KMS-11 (cell line): Measurements from ENCODE around the gene TMPRSS9.

Experiments
- H2AFZ ChIP-seq: fragments of 200-600 bp; sonication (generic); 2 replicates; pipeline ENCODE4 v1.6.1; 2016; ENCODE audit warnings: antibody characterized with exemption, mixed run types, low read depth
- H3K27ac ChIP-seq: fragments of 200-600 bp; sonication (generic); 2 replicates; pipeline ENCODE4 v1.6.1; 2016; ENCODE audit warnings: mild to moderate bottlenecking, mixed run types
- H3K27me3 ChIP-seq: fragments of 200-600 bp; sonication (generic); 2 replicates; pipeline ENCODE4 v1.6.1; 2017; ENCODE audit warnings: mild to moderate bottlenecking, low read depth, mixed run types, moderate library complexity; ENCODE audit not compliant: insufficient read depth
- H3K36me3 ChIP-seq: fragments of 200-600 bp; sonication (generic); 2 replicates; pipeline ENCODE4 v1.6.1; 2017; ENCODE audit warnings: mild to moderate bottlenecking, mixed run types; ENCODE audit not compliant: insufficient read depth
- H3K4me1 ChIP-seq: fragments of 200-600 bp; sonication (generic); 2 replicates; pipeline ENCODE4 v1.6.1; 2016; ENCODE audit warnings: mild to moderate bottlenecking, low read depth, mixed run types; ENCODE audit not compliant: poor library complexity, severe bottlenecking
- H3K4me2 ChIP-seq: fragments of 200-600 bp; sonication (generic); 2 replicates; pipeline ENCODE4 v1.7.0; 2016; ENCODE audit warnings: mild to moderate bottlenecking, mixed run types
- H3K4me3 ChIP-seq: fragments of 200-600 bp; sonication (generic); IDR thresholded peaks from 2 replicates; pipeline ENCODE4 v1.6.1; 2017; ENCODE audit warnings: low read depth, low read length, mixed read lengths; ENCODE audit not compliant: insufficient read depth
- H3K79me2 ChIP-seq: fragments of 200-600 bp; sonication (generic); 2 replicates; pipeline ENCODE4 v1.6.1; 2016; ENCODE audit warnings: low read depth, mixed run types; ENCODE audit not compliant: insufficient read depth
- H3K9ac ChIP-seq: fragments of 200-600 bp; sonication (generic); 2 replicates; pipeline ENCODE4 v1.6.1; 2016; ENCODE audit warnings: mild to moderate bottlenecking, mixed run types
- H4K20me1 ChIP-seq: fragments of 200-600 bp; sonication (generic); 2 replicates; pipeline ENCODE4 v1.6.1; 2016; ENCODE audit warnings: mild to moderate bottlenecking, mixed run types; ENCODE audit not compliant: insufficient read depth
- CTCF ChIP-seq: fragments of 200-600 bp; sonication (generic); conservative IDR thresholded peaks from 2 replicates; pipeline ENCODE4 v1.6.1; 2017; ENCODE audit warnings: low read depth, mild to moderate bottlenecking, antibody characterized with exemption, low read length, moderate library complexity, mixed read lengths

TMPRSS9 gene

DNA sequence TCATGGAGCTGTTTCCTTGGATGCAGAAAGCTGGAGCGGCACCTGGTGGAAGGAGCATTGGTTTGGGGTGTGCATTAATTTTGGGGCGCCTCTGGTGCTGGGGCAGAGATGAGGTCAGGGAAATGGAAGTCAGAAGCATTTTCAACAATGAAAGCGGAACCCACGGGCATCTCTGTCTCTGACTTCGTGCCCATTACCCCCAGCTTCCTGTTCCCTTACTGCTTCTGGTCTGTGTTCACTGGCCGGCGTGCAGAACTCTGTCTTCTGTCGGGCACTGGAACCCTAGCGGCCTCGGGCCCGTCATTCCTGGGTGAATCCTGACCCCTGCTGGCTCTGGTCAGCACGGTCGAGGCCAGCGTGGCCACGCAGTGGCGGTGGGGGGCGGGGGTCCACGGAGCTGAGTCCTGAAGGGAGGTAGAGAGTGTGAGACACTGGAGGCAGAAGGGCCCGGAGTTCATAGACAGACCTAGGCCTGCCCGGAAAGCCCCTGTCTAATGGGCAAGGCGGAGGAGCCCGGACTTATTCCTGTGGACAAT is 44.2 kb upstream of the TMPRSS9 start:
- Histone ChIP-seq H3K4me2 (no peak overlapping the region), H3K27me3 (peaks cover 4% of the 10 kb centered on the region; the same call in 1 of the 2 replicates), H3K9ac (no peak overlapping the region), H4K20me1 (no peaks in the 10 kb centered on the region), H2AFZ (no peak overlapping the region), H3K79me2 (no peaks in the 10 kb centered on the region), H3K27ac (no peak overlapping the region), H3K36me3 (no peaks in the 10 kb centered on the region), H3K4me3 (no peak overlapping the region), H3K4me1 (no peaks in the 10 kb centered on the region)
- TF ChIP-seq CTCF: 0 out of 2 replicates have a peak, but pooled peaks have one; percentile 24

DNA sequence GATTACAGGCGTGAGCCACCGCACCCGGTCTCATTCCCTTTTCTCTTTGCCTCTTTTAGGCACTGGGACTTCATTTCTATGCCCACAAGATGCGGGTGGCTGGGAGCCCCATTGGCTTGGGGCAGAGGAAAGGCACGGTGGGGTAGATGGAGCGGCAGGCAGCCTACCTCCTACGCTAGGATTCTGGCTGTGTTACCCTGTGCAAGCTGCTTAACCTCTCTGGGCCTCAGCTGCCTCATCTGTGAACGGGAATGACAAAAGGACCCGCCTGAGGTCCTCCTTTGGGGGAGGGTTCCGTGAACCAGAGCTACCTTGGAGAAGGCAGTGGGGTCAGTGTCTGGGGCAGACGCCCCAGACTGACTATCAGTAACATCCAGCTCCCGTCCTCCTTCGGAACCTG is 42.8 kb upstream of the TMPRSS9 start:
- Histone ChIP-seq H3K36me3 (no peaks in the 10 kb centered on the region), H3K27ac (no peak overlapping the region), H3K9ac (no peak overlapping the region), H2AFZ (no peak overlapping the region), H3K4me1 (no peaks in the 10 kb centered on the region), H3K79me2 (no peaks in the 10 kb centered on the region), H3K4me3 (no peak overlapping the region), H3K27me3 (peaks cover 2% of the 10 kb centered on the region; the same call in 1 of the 2 replicates), H3K4me2 (no peak overlapping the region), H4K20me1 (no peaks in the 10 kb centered on the region)
- no peak for TF ChIP-seq CTCF

DNA sequence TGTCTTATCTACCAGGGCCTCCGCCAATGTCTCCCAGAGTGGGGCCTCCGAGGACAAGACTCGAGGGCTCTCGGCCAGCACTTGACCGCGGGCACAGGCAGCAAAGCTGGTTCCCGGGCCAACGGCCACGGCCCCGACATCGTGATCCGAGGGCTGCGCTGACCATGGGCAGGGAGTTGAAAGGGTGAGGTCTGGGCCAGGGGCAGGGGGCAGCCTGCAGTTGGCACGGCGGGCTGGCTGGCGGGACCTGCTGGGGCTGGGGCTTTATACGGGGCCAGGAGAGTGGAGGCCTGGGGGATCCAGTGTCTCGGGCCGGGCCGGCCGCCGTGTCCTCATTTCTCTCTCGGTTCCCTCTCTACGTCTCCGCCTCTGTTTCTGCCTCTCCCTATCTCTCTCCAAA is 42.3 kb upstream of the TMPRSS9 start:
- H3K4me1 ChIP-seq: no peaks in the 10 kb centered on the region
- no peaks in the 10 kb centered on the region for H3K79me2 ChIP-seq
- no peak overlapping the region for H3K27ac ChIP-seq
- H4K20me1 ChIP-seq: no peaks in the 10 kb centered on the region
- no peak for TF ChIP-seq CTCF
- H2AFZ ChIP-seq: no peak overlapping the region
- no peak overlapping the region for H3K4me2 ChIP-seq
- H3K27me3 ChIP-seq: no peaks in the 10 kb centered on the region; the same call in 1 of the 2 replicates
- H3K9ac ChIP-seq: no peak overlapping the region
- no peak overlapping the region for H3K4me3 ChIP-seq
- no peaks in the 10 kb centered on the region for H3K36me3 ChIP-seq

- no peaks in the 10 kb centered on the region; the same call in 1 of the 2 replicates for H3K27me3 ChIP-seq
- H3K27ac ChIP-seq: no peak overlapping the region
- no peak overlapping the region for H3K4me2 ChIP-seq
- no peaks in the 10 kb centered on the region for H3K36me3 ChIP-seq
- no peaks in the 10 kb centered on the region for H3K4me1 ChIP-seq
- no peaks in the 10 kb centered on the region for H4K20me1 ChIP-seq
- no peak for TF ChIP-seq CTCF
- H2AFZ ChIP-seq: no peak overlapping the region
- H3K79me2 ChIP-seq: no peaks in the 10 kb centered on the region
- H3K9ac ChIP-seq: no peak overlapping the region
- no peak overlapping the region for H3K4me3 ChIP-seq
Observed at GRCh38 chr19:2318923-2319322, 41.1 kb upstream of the TMPRSS9 start.
